SK-N-SH treated with all-trans-retinoic acid at 6 μM for 48 hours (cell line): ENCODE data around the gene GPC3.

Experiments used
- ARNTL ChIP-seq: fragments of 450-650 bp; formaldehyde crosslinking; IDR thresholded peaks from 2 replicates; pipeline ENCODE4 v1.5.0; 2020; ENCODE audit warnings: low read depth, mild to moderate bottlenecking, moderate library complexity, borderline replicate concordance
- CREB5 ChIP-seq: fragments of 250-450 bp; sonication (Bioruptor Pico); IDR thresholded peaks from 2 replicates; pipeline ENCODE4 v1.5.1; 2020; ENCODE audit warnings: low read depth, mild to moderate bottlenecking, moderate library complexity
- CSRNP3 ChIP-seq: fragments of 250-450 bp; sonication (Bioruptor Pico); IDR thresholded peaks from 2 replicates; pipeline ENCODE4 v1.5.1; 2021; ENCODE audit warnings: mild to moderate bottlenecking, moderate library complexity
- ESRRG ChIP-seq: fragments of 250-450 bp; sonication (Bioruptor Pico); IDR thresholded peaks from 2 replicates; pipeline ENCODE4 v1.6.1; 2021; ENCODE audit warnings: mild to moderate bottlenecking
- OSR1 ChIP-seq: fragments of 250-450 bp; sonication (Bioruptor Pico); IDR thresholded peaks from 2 replicates; pipeline ENCODE4 v1.8.0; 2022; ENCODE audit warnings: moderate library complexity, mild to moderate bottlenecking, inconsistent platforms
- POU6F1 ChIP-seq: fragments of 250-450 bp; sonication (Bioruptor Pico); IDR thresholded peaks from 2 replicates; pipeline ENCODE4 v1.8.0; 2021; ENCODE audit warnings: low read depth, mild to moderate bottlenecking, moderate library complexity, borderline replicate concordance
- PPARA ChIP-seq: fragments of 250-450 bp; sonication (Bioruptor Pico); IDR thresholded peaks from 2 replicates; pipeline ENCODE4 v1.5.0; 2020; ENCODE audit warnings: mild to moderate bottlenecking, borderline replicate concordance
- RARB ChIP-seq: fragments of 250-450 bp; sonication (Bioruptor Pico); IDR thresholded peaks from 2 replicates; pipeline ENCODE4 v1.8.0; 2021; ENCODE audit warnings: mild to moderate bottlenecking, moderate library complexity
- SNAI2 ChIP-seq: fragments of 250-450 bp; sonication (Bioruptor Pico); IDR thresholded peaks from 2 replicates; pipeline ENCODE4 v1.5.0; 2020; ENCODE audit warnings: mild to moderate bottlenecking, moderate library complexity
- ZFP30 ChIP-seq: fragments of 450-650 bp; formaldehyde crosslinking; IDR thresholded peaks from 2 replicates; pipeline ENCODE4 v1.5.0; 2022; ENCODE audit warnings: mild to moderate bottlenecking, moderate library complexity
- TF ChIP-seq, protein P1 (sequence below): fragments of 250-450 bp; sonication (Bioruptor Pico); IDR thresholded peaks from 2 replicates; pipeline ENCODE4 v1.5.0; 2020; ENCODE audit warnings: mild to moderate bottlenecking, moderate library complexity

DNA sequence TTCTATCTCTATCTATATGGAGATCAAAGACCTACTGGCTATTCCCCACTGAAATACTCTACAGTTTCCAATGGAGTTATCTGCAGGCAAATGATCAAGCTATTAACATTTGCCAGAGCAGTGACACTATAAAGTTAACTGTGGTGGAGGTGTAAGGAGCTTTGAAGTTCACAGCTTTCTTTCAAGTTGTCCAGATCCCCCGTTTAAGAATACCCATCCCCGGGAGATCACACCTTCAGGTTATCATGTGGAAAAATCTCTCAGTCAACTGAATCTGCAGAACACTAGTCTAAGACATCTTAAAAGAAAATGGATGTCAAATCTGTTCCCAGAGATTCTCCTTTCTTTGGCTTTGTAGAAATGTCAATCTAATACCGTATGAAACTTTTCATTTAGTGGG lies 80.1 kb downstream of the GPC3 start:
- TF ChIP-seq CREB5 (no peak), OSR1 (CRISPR knock-in tag) (no peak), POU6F1 (no peak), RARB (CRISPR knock-in tag) (no peak), CSRNP3 (no peak), ARNTL (CRISPR knock-in tag) (no peak), ESRRG (CRISPR knock-in tag) (no peak), ZFP30 (CRISPR knock-in tag) (no peak), PPARA (CRISPR knock-in tag) (no peak), SNAI2 (no peak)
- TF ChIP-seq, protein P1, sequence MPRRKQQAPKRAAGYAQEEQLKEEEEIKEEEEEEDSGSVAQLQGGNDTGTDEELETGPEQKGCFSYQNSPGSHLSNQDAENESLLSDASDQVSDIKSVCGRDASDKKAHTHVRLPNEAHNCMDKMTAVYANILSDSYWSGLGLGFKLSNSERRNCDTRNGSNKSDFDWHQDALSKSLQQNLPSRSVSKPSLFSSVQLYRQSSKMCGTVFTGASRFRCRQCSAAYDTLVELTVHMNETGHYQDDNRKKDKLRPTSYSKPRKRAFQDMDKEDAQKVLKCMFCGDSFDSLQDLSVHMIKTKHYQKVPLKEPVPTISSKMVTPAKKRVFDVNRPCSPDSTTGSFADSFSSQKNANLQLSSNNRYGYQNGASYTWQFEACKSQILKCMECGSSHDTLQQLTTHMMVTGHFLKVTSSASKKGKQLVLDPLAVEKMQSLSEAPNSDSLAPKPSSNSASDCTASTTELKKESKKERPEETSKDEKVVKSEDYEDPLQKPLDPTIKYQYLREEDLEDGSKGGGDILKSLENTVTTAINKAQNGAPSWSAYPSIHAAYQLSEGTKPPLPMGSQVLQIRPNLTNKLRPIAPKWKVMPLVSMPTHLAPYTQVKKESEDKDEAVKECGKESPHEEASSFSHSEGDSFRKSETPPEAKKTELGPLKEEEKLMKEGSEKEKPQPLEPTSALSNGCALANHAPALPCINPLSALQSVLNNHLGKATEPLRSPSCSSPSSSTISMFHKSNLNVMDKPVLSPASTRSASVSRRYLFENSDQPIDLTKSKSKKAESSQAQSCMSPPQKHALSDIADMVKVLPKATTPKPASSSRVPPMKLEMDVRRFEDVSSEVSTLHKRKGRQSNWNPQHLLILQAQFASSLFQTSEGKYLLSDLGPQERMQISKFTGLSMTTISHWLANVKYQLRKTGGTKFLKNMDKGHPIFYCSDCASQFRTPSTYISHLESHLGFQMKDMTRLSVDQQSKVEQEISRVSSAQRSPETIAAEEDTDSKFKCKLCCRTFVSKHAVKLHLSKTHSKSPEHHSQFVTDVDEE (CRISPR knock-in tag) = no peak
